HepG2 (cell line): ENCODE data around the gene ODAM. TPM values are rescaled to one million over a fixed set of nuclear protein-coding genes. Genes with fewer than 3 reads are reported as not detected.

Source experiments
- FOSL1 ChIP-seq: sonication (generic); formaldehyde crosslinking; IDR thresholded peaks from 2 replicates; pipeline ENCODE4 v1.9.0; 2021; ENCODE audit warnings: missing genetic modification reagents, borderline replicate concordance
- HNRNPLL ChIP-seq: fragments of 200-400 bp; formaldehyde crosslinking; IDR thresholded peaks from 2 replicates; pipeline ENCODE4 v1.6.1; 2017; ENCODE audit warnings: mild to moderate bottlenecking, low read depth, low read length; ENCODE audit not compliant: poor library complexity, severe bottlenecking
- MATR3 ChIP-seq: sonication (generic); formaldehyde crosslinking; IDR thresholded peaks from 2 replicates; pipeline ENCODE4 v1.4.0; 2020; ENCODE audit warnings: missing genetic modification reagents
- MXD3 ChIP-seq: IDR thresholded peaks from 2 replicates; pipeline ENCODE4 v1.6.1; 2016; ENCODE audit warnings: mild to moderate bottlenecking, missing biosample characterization, missing genetic modification reagents
- NFIC ChIP-seq: IDR thresholded peaks from 2 replicates; pipeline ENCODE4 v1.6.1; 2012; ENCODE audit warnings: mild to moderate bottlenecking, low read length, inconsistent platforms
- PBX3 ChIP-seq: sonication (generic); formaldehyde crosslinking; IDR thresholded peaks from 2 replicates; pipeline ENCODE4 v1.8.1; 2023; ENCODE audit warnings: missing genetic modification reagents, inconsistent platforms, borderline replicate concordance
- POGZ ChIP-seq: sonication (generic); formaldehyde crosslinking; IDR thresholded peaks from 2 replicates; pipeline ENCODE4 v1.4.0; 2020; ENCODE audit warnings: mild to moderate bottlenecking, missing genetic modification reagents
- SMC3 ChIP-seq: IDR thresholded peaks from 2 replicates; pipeline ENCODE4 v1.6.1; 2011; ENCODE audit warnings: low read length, improper control_type of control experiment
- SNAPC4 ChIP-seq: sonication (generic); formaldehyde crosslinking; IDR thresholded peaks from 2 replicates; pipeline ENCODE4 v1.4.0; 2020; ENCODE audit warnings: mild to moderate bottlenecking, missing genetic modification reagents
- SYNCRIP ChIP-seq: fragments of 200-400 bp; formaldehyde crosslinking; IDR thresholded peaks from 2 replicates; pipeline ENCODE4 v1.6.1; 2018; ENCODE audit warnings: mild to moderate bottlenecking, low read depth, low read length; ENCODE audit not compliant: insufficient read depth
- ZNF362 ChIP-seq: sonication (generic); formaldehyde crosslinking; IDR thresholded peaks from 2 replicates; pipeline ENCODE4 v1.4.0; 2020; ENCODE audit warnings: missing genetic modification reagents, mild to moderate bottlenecking, borderline replicate concordance
- ZNF383 ChIP-seq: sonication (generic); formaldehyde crosslinking; IDR thresholded peaks from 2 replicates; pipeline ENCODE4 v1.4.0; 2020; ENCODE audit warnings: missing genetic modification reagents, mild to moderate bottlenecking, borderline replicate concordance
- ZNF44 ChIP-seq: sonication (generic); formaldehyde crosslinking; IDR thresholded peaks from 2 replicates; pipeline ENCODE4 v1.5.1; 2020; ENCODE audit warnings: mild to moderate bottlenecking, missing genetic modification reagents
- ZNF496 ChIP-seq: sonication (generic); formaldehyde crosslinking; IDR thresholded peaks from 2 replicates; pipeline ENCODE4 v1.8.1; 2023; ENCODE audit warnings: mild to moderate bottlenecking, moderate library complexity, missing genetic modification reagents; ENCODE audit not compliant: insufficient replicate concordance
- ZNF605 ChIP-seq: sonication (generic); formaldehyde crosslinking; IDR thresholded peaks from 2 replicates; pipeline ENCODE4 v1.8.0; 2022; ENCODE audit warnings: mild to moderate bottlenecking, missing genetic modification reagents
- ZNF776 ChIP-seq: sonication (generic); formaldehyde crosslinking; IDR thresholded peaks from 2 replicates; pipeline ENCODE4 v1.4.0; 2020; ENCODE audit warnings: mild to moderate bottlenecking, missing genetic modification reagents
- ZNF784 ChIP-seq: sonication (generic); formaldehyde crosslinking; IDR thresholded peaks from 2 replicates; pipeline ENCODE4 v1.5.1; 2020; ENCODE audit warnings: missing genetic modification reagents, mild to moderate bottlenecking, borderline replicate concordance
- polyA plus RNA-seq, 8 experiments: library from polyadenylated mRNA; depleted of rRNA in 3 of 8; stranded (reverse) in 7 of 8; unstranded in 1 of 8; fragments of >200 nt; fragmentation: Illumina TruSeq in 4 of 8; extraction: Trizol in 4 of 8; gene quantifications; 2 replicates each; pipeline versions ENCODE4 v1.2.1 to v1.2.3, GENCODE V29; 2011 to 2016; ENCODE audit warnings: low read depth in 4 of 8, missing spikeins in 1 of 8, mixed read lengths in 1 of 8; ENCODE audit not compliant: insufficient read depth in 1 of 8
- total RNA-seq, 5 experiments: library from RNA; depleted of rRNA; stranded (reverse); fragments of >200 nt; fragmentation: Illumina TruSeq; extraction: Trizol; gene quantifications; 2 replicates each; pipeline ENCODE4 v1.2.3, GENCODE V29; 2016; ENCODE audit warnings: low read depth in 1 of 5
- TF ChIP-seq, protein P1 (sequence below): sonication (generic); formaldehyde crosslinking; IDR thresholded peaks from 2 replicates; pipeline ENCODE4 v1.4.0; 2020; ENCODE audit warnings: missing genetic modification reagents, borderline replicate concordance
- TF ChIP-seq, protein P2 (sequence below): sonication (generic); formaldehyde crosslinking; IDR thresholded peaks from 2 replicates; pipeline ENCODE4 v1.5.0; 2020; ENCODE audit warnings: missing genetic modification reagents

ODAM gene
- total and polyA plus RNA-seq, 2 of the 13 experiments (the other 11 are each of a cell fraction or from before 2014, with no cell fraction given), result 94.6 to 115 TPM

DNA sequence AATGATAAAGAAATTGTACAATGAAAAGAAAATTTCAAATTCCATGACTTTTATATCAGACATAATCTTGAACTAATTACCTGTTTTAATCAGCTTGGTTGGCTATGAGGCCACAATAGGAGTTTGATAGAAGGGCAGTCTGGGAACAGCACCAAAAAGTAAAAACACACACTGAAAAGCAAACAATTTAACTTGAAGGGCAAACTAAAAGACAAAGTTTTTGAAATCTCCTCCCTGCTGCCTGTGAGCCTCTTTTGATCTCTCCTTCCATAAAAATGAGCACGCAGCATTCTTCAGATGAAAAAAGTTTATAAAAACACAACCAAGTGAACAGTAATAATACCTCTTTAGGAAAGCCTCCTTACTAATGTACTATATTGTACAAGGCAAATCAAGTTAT lies 8.1 kb downstream of the ODAM start (continued):
- TF ChIP-seq PBX3, result no peak
- peak; percentile 66; the same call in 1 of the 2 replicates for TF ChIP-seq NFIC
- TF ChIP-seq MATR3 (CRISPR knock-in tag), result no peak
- no peak for TF ChIP-seq ZNF776 (CRISPR knock-in tag)
- TF ChIP-seq ZNF496, result no peak
- no peak for TF ChIP-seq MXD3 (CRISPR knock-in tag)
- TF ChIP-seq SYNCRIP, result no peak
- TF ChIP-seq, protein P1, sequence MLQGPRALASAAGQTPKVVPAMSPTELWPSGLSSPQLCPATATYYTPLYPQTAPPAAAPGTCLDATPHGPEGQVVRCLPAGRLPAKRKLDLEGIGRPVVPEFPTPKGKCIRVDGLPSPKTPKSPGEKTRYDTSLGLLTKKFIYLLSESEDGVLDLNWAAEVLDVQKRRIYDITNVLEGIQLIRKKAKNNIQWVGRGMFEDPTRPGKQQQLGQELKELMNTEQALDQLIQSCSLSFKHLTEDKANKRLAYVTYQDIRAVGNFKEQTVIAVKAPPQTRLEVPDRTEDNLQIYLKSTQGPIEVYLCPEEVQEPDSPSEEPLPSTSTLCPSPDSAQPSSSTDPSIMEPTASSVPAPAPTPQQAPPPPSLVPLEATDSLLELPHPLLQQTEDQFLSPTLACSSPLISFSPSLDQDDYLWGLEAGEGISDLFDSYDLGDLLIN (CRISPR knock-in tag), result no peak
- TF ChIP-seq ZNF383 (CRISPR knock-in tag), result no peak
- TF ChIP-seq ZNF44 (CRISPR knock-in tag), result no peak
- no peak for TF ChIP-seq SMC3
- no peak for TF ChIP-seq FOSL1
- TF ChIP-seq SNAPC4 (CRISPR knock-in tag), result no peak
- TF ChIP-seq ZNF605 (CRISPR knock-in tag), result no peak
- TF ChIP-seq POGZ, result peak; percentile 57
- peak; percentile 34; the same call in 1 of the 2 replicates for TF ChIP-seq ZNF362 (CRISPR knock-in tag)
- TF ChIP-seq, protein P2, sequence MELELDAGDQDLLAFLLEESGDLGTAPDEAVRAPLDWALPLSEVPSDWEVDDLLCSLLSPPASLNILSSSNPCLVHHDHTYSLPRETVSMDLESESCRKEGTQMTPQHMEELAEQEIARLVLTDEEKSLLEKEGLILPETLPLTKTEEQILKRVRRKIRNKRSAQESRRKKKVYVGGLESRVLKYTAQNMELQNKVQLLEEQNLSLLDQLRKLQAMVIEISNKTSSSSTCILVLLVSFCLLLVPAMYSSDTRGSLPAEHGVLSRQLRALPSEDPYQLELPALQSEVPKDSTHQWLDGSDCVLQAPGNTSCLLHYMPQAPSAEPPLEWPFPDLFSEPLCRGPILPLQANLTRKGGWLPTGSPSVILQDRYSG (CRISPR knock-in tag), result no peak
- TF ChIP-seq HNRNPLL, result no peak
- no peak for TF ChIP-seq ZNF784 (CRISPR knock-in tag)
